DOHH2 (cell line): ENCODE measurements around the gene RNF217.

ENCODE experiments used
- H3F3A ChIP-seq: fragments of 200-600 bp; sonication (generic), shearing (Covaris generic); 2 replicates; pipeline ENCODE4 v1.6.0; 2016; ENCODE audit warnings: antibody characterized with exemption, mild to moderate bottlenecking; ENCODE audit not compliant: control insufficient read depth, insufficient read depth
- H3K27ac ChIP-seq: fragments of 200-600 bp; sonication (generic); 2 replicates; pipeline ENCODE4 v1.5.1; 2014; ENCODE audit warnings: low read depth, mild to moderate bottlenecking, low read length, moderate library complexity
- H3K27me3 ChIP-seq: fragments of 200-600 bp; sonication (generic); 2 replicates; pipeline ENCODE4 v1.6.1; 2014; ENCODE audit warnings: mild to moderate bottlenecking, low read length, mixed read lengths; ENCODE audit not compliant: control insufficient read depth
- H3K36me3 ChIP-seq: fragments of 200-600 bp; sonication (generic); 2 replicates; pipeline ENCODE4 v1.6.1; 2014; ENCODE audit warnings: mild to moderate bottlenecking, low read length, moderate library complexity, mixed read lengths; ENCODE audit not compliant: control insufficient read depth
- H3K4me1 ChIP-seq: fragments of 200-600 bp; sonication (generic); 2 replicates; pipeline ENCODE4 v1.6.1; 2014; ENCODE audit warnings: mild to moderate bottlenecking, low read length, mixed read lengths; ENCODE audit not compliant: control insufficient read depth
- H3K4me2 ChIP-seq: fragments of 200-600 bp; sonication (generic); 2 replicates; pipeline ENCODE4 v1.6.0; 2014; ENCODE audit warnings: mild to moderate bottlenecking, low read length, moderate library complexity
- H3K4me3 ChIP-seq: fragments of 200-600 bp; sonication (generic); 2 replicates; pipeline ENCODE4 v1.5.1; 2014; ENCODE audit warnings: mild to moderate bottlenecking, low read length, mixed read lengths
- H3K79me2 ChIP-seq: fragments of 200-600 bp; sonication (generic); 2 replicates; pipeline ENCODE4 v1.6.1; 2014; ENCODE audit warnings: mild to moderate bottlenecking, low read length, mixed read lengths; ENCODE audit not compliant: control insufficient read depth
- H3K9me2 ChIP-seq: fragments of 200-600 bp; sonication (generic); replicated peaks from 2 replicates; pipeline ENCODE4 v1.6.1; 2014; ENCODE audit warnings: mild to moderate bottlenecking, low read length, mixed read lengths; ENCODE audit not compliant: control insufficient read depth
- H3K9me3 ChIP-seq: fragments of 200-600 bp; sonication (generic); 2 replicates; pipeline ENCODE4 v1.6.1; 2014; ENCODE audit warnings: antibody characterized with exemption, low read length, mixed read lengths; ENCODE audit not compliant: control insufficient read depth, insufficient read depth
- H4K20me1 ChIP-seq: fragments of 200-600 bp; sonication (generic); 2 replicates; pipeline ENCODE4 v1.6.0; 2014; ENCODE audit warnings: low read depth, mild to moderate bottlenecking, antibody characterized with exemption, low read length, moderate library complexity; ENCODE audit not compliant: control insufficient read depth, insufficient read depth
- CTCF ChIP-seq: fragments of 200-600 bp; sonication (generic); IDR thresholded peaks from one replicate; pipeline ENCODE4 v1.5.1; 2014; ENCODE audit warnings: antibody characterized with exemption, mild to moderate bottlenecking, low read depth, low read length; ENCODE audit not compliant: poor library complexity, severe bottlenecking
- EZH2phosphoT487 ChIP-seq: fragments of 200-600 bp; sonication (generic); IDR thresholded peaks from 2 replicates; pipeline ENCODE4 v1.6.1; 2017; ENCODE audit warnings: borderline replicate concordance, mild to moderate bottlenecking, antibody characterized with exemption, low read length, moderate library complexity, mixed read lengths

RNF217 gene

GRCh38 chr6:124949706-124950105 is 12.5 kb upstream of the RNF217 start:
- Histone ChIP-seq H3K4me2 (no peak overlapping the region), H3K4me1 (no peaks in the 10 kb centered on the region), H3K79me2 (no peaks in the 10 kb centered on the region), H4K20me1 (no peaks in the 10 kb centered on the region), H3K9me2 (no peaks in the 10 kb centered on the region), H3K27me3 (no peaks in the 10 kb centered on the region), H3F3A (no peaks in the 10 kb centered on the region), H3K36me3 (no peaks in the 10 kb centered on the region), H3K9me3 (no peaks in the 10 kb centered on the region), H3K4me3 (no peak overlapping the region), H3K27ac (no peak overlapping the region)
- TF ChIP-seq CTCF (no peak), EZH2phosphoT487 (no peak)

- Histone ChIP-seq H3K27me3 (no peaks in the 10 kb centered on the region), H3K9me2 (no peaks in the 10 kb centered on the region), H3K36me3 (no peaks in the 10 kb centered on the region), H4K20me1 (no peaks in the 10 kb centered on the region), H3K4me1 (no peaks in the 10 kb centered on the region), H3K4me2 (no peak overlapping the region), H3K79me2 (no peaks in the 10 kb centered on the region), H3F3A (no peaks in the 10 kb centered on the region), H3K27ac (no peak overlapping the region), H3K9me3 (no peaks in the 10 kb centered on the region; the same call in 1 of the 2 replicates), H3K4me3 (no peak overlapping the region)
- no peak for TF ChIP-seq EZH2phosphoT487
- no peak for TF ChIP-seq CTCF
These were observed 8.4 kb upstream of the RNF217 start for GRCh38 chr6:124953808-124954207.

- H3K27me3 ChIP-seq, result no peaks in the 10 kb centered on the region
- no peaks in the 10 kb centered on the region for H3K36me3 ChIP-seq
- H3K27ac ChIP-seq, result no peak overlapping the region
- H3K9me2 ChIP-seq, result no peaks in the 10 kb centered on the region
- no peak overlapping the region for H3K4me2 ChIP-seq
- TF ChIP-seq CTCF (no peak), EZH2phosphoT487 (no peak)
- no peaks in the 10 kb centered on the region for H3K4me1 ChIP-seq
- H3K4me3 ChIP-seq, result no peak overlapping the region
- H3F3A ChIP-seq, result no peaks in the 10 kb centered on the region
- no peaks in the 10 kb centered on the region for H4K20me1 ChIP-seq
- H3K9me3 ChIP-seq, result no peaks in the 10 kb centered on the region; the same call in 1 of the 2 replicates
- no peaks in the 10 kb centered on the region for H3K79me2 ChIP-seq
These were observed 7.0 kb upstream of the RNF217 start for GRCh38 chr6:124955108-124955856.

- H3K27ac ChIP-seq, result no peak overlapping the region
- no peaks in the 10 kb centered on the region for H3K4me1 ChIP-seq
- no peaks in the 10 kb centered on the region; the same call in 1 of the 2 replicates for H3K9me3 ChIP-seq
- H3K4me3 ChIP-seq, result no peak overlapping the region
- TF ChIP-seq EZH2phosphoT487 (no peak), CTCF (no peak)
- no peaks in the 10 kb centered on the region for H3K27me3 ChIP-seq
- H3K4me2 ChIP-seq, result no peak overlapping the region
- no peaks in the 10 kb centered on the region for H3F3A ChIP-seq
- no peaks in the 10 kb centered on the region for H3K79me2 ChIP-seq
- no peaks in the 10 kb centered on the region for H3K36me3 ChIP-seq
- no peaks in the 10 kb centered on the region for H4K20me1 ChIP-seq
- H3K9me2 ChIP-seq, result no peaks in the 10 kb centered on the region
These were observed 6.2 kb upstream of the RNF217 start for GRCh38 chr6:124956018-124956417.
